Lower lobe of right lung (tissue), 2 donors: ENCODE data around the gene GNPTG. TPM values are rescaled to one million over a fixed set of nuclear protein-coding genes. Genes with fewer than 3 reads are reported as not detected.
A peak's percentile ranks its signal among the peaks of the same experiment; 100 is the strongest.

Source experiments
- ATAC-seq, 2 donors: fragments of 200-7000 bp; cut with Tn5 transposase; one replicate each; pipeline ENCODE4 v1.9.1; 2020 to 2022; ENCODE audit warnings: mild to moderate bottlenecking in 2 of 2, moderate library complexity in 2 of 2
- DNase-seq: peaks from one replicate; pipeline ENCODE4 v3.0.0-alpha.2; 2020
- H3K27ac ChIP-seq: fragments of 200-600 bp; one replicate; pipeline ENCODE4 v1.8.0; 2022
- H3K27me3 ChIP-seq: fragments of 200-600 bp; one replicate; pipeline ENCODE4 v1.8.0; 2022; ENCODE audit warnings: low read depth
- H3K36me3 ChIP-seq: fragments of 200-600 bp; one replicate; pipeline ENCODE4 v1.8.0; 2022; ENCODE audit warnings: mild to moderate bottlenecking
- H3K4me1 ChIP-seq: fragments of 200-600 bp; one replicate; pipeline ENCODE4 v1.8.0; 2022
- H3K4me3 ChIP-seq: fragments of 200-600 bp; one replicate; pipeline ENCODE4 v1.8.0; 2022; ENCODE audit warnings: mild to moderate bottlenecking
- H3K9me3 ChIP-seq: fragments of 200-600 bp; one replicate; pipeline ENCODE4 v1.8.0; 2022
- CTCF ChIP-seq: fragments of 200-600 bp; IDR thresholded peaks from one replicate; pipeline ENCODE4 v1.8.0; 2022; ENCODE audit warnings: antibody characterized with exemption, mild to moderate bottlenecking
- intact Hi-C: fragments of 100-400 bp; cut with DNase I; formaldehyde crosslinking; loops from one replicate; pipeline ENCODE4 v1.11.0; 2022
- total RNA-seq: library from RNA; stranded (reverse); fragmentation: NEBNext Ultra II Directional; extraction: Animal tissue kit (Norgen Biotek cat#: 25700); gene quantifications from one replicate; pipeline ENCODE4 v1.2.1, GENCODE V29; 2021
- donor health status: DM: no; HTN: yes; CAD: no; lungs with severe emphysema.

GNPTG gene
- total RNA-seq, 1 donor from 2014 or later: 89.5 TPM

- Histone ChIP-seq H3K9me3 (no peaks in the 10 kb centered on the region), H3K27me3 (no peaks in the 10 kb centered on the region), H3K4me3 (no peak overlapping the region), H3K36me3 (peaks cover 30% of the 10 kb centered on the region), H3K27ac (no peak overlapping the region), H3K4me1 (peaks cover 31% of the 10 kb centered on the region)
- no peak for TF ChIP-seq CTCF
- ATAC-seq: no peak
- no peak for DNase-seq
- intact Hi-C loops: no loop called here
Observed at GRCh38 chr16:1348926-1349325, 2.8 kb upstream of the GNPTG start.

GRCh38 chr16:1349351-1349750, 2.4 kb upstream of the GNPTG start:
- Histone ChIP-seq H3K4me3 (no peak overlapping the region), H3K27me3 (no peaks in the 10 kb centered on the region), H3K4me1 (peaks cover 35% of the 10 kb centered on the region), H3K36me3 (peaks cover 30% of the 10 kb centered on the region), H3K9me3 (no peaks in the 10 kb centered on the region), H3K27ac (no peak overlapping the region)
- intact Hi-C loops: no loop called here
- no peak for TF ChIP-seq CTCF
- ATAC-seq (no peak), DNase-seq (no peak)

GRCh38 chr16:1349951-1350350, 1.8 kb upstream of the GNPTG start:
- H3K27ac ChIP-seq: no peak overlapping the region
- TF ChIP-seq CTCF: no peak
- peaks cover 35% of the 10 kb centered on the region for H3K4me1 ChIP-seq
- H3K4me3 ChIP-seq: no peak overlapping the region
- peaks cover 30% of the 10 kb centered on the region for H3K36me3 ChIP-seq
- intact Hi-C loops: no loop called here
- H3K27me3 ChIP-seq: no peaks in the 10 kb centered on the region
- no peaks in the 10 kb centered on the region for H3K9me3 ChIP-seq
- DNase-seq (no peak), ATAC-seq (no peak)

- Histone ChIP-seq H3K4me3 (peak overlapping the region; percentile 99), H3K27ac (no peak overlapping the region), H3K4me1 (peaks cover 35% of the 10 kb centered on the region), H3K9me3 (no peaks in the 10 kb centered on the region), H3K27me3 (no peaks in the 10 kb centered on the region), H3K36me3 (peaks cover 30% of the 10 kb centered on the region)
- DNase-seq (no peak), ATAC-seq (no peak)
- TF ChIP-seq CTCF: no peak
- intact Hi-C loops: no loop called here
Observed at GRCh38 chr16:1350691-1351090, 1.0 kb upstream of the GNPTG start.

- H3K9me3 ChIP-seq: no peaks in the 10 kb centered on the region
- peaks cover 35% of the 10 kb centered on the region for H3K4me1 ChIP-seq
- peak overlapping the region; percentile 83 for H3K27ac ChIP-seq
- H3K36me3 ChIP-seq: peaks cover 30% of the 10 kb centered on the region
- no peak for DNase-seq
- intact Hi-C loops: no loop called here
- H3K27me3 ChIP-seq: no peaks in the 10 kb centered on the region
- peak; percentile 2 to 20 for ATAC-seq
- no peak for TF ChIP-seq CTCF
- H3K4me3 ChIP-seq: peak overlapping the region; percentile 99
Observed at GRCh38 chr16:1351215-1351581, 533 bp upstream of the GNPTG start.
